Measurements from ENCODE around the gene CELA2A.

The CELA2A gene

GRCh38 chr1:15456313-15456954 lies at the start of gene CELA2A:
Gene CELA2A, plus strand, starts transcription at chr1:15456732. Its CDS starts 22 bp downstream, at chr1:15456754.
- no peak for TF ChIP-seq CTCF (conservative IDR thresholded peaks at IDR 0.05; ENCODE audit: low read depth, low read length)
- H3K4me3 ChIP-seq (ENCODE audit: low read length) = no peak within 1 kb of the TSS
- DNase-seq (ENCODE audit: low read depth) = no peak

GRCh38 chr1:15407580-15407979 lies 49.0 kb upstream of the CELA2A start:
- TF ChIP-seq CTCF (conservative IDR thresholded peaks at IDR 0.05; ENCODE audit: low read depth, low read length) = no peak
- DNase-seq (ENCODE audit: low read depth) = no peak
- no peak overlapping the region for H3K4me3 ChIP-seq (ENCODE audit: low read length)

GRCh38 chr1:15408890-15409387 lies 47.6 kb upstream of the CELA2A start:
- no peak for TF ChIP-seq CTCF (conservative IDR thresholded peaks at IDR 0.05; ENCODE audit: low read depth, low read length)
- peak overlapping the region; percentile 79 for H3K4me3 ChIP-seq (ENCODE audit: low read length)
- DNase-seq (ENCODE audit: low read depth) = no peak

- TF ChIP-seq CTCF (conservative IDR thresholded peaks at IDR 0.05; ENCODE audit: low read depth, low read length) = no peak
- DNase-seq (ENCODE audit: low read depth) = peak; percentile 70
- H3K4me3 ChIP-seq (ENCODE audit: low read length) = peak within 1 kb of the TSS; percentile 79
Observed at GRCh38 chr1:15409388-15410222, 46.9 kb upstream of the CELA2A start, which contains the start of gene EFHD2. Gene EFHD2, plus strand, starts transcription at chr1:15409888. Its CDS starts 84 bp downstream, at chr1:15409972.

- peak overlapping the region; percentile 79 for H3K4me3 ChIP-seq (ENCODE audit: low read length)
- no peak for DNase-seq (ENCODE audit: low read depth)
- TF ChIP-seq CTCF (conservative IDR thresholded peaks at IDR 0.05; ENCODE audit: low read depth, low read length) = no peak
Observed at GRCh38 chr1:15410223-15410883, 46.2 kb upstream of the CELA2A start.

- no peak for TF ChIP-seq CTCF (conservative IDR thresholded peaks at IDR 0.05; ENCODE audit: low read depth, low read length)
- peak overlapping the region; percentile 79 for H3K4me3 ChIP-seq (ENCODE audit: low read length)
- DNase-seq (ENCODE audit: low read depth) = no peak
Observed at GRCh38 chr1:15410884-15411245, 45.7 kb upstream of the CELA2A start.
